SK-N-SH treated with all-trans-retinoic acid at 6 μM for 48 hours (cell line): ENCODE results near the gene C1QTNF3.

Source experiments
- ATAC-seq: fragments of 200-7000 bp; cut with Tn5 transposase; 3 replicates; pipeline ENCODE4 v1.9.1; 2020; ENCODE audit warnings: mild to moderate bottlenecking, moderate library complexity
- ARNTL ChIP-seq: fragments of 450-650 bp; formaldehyde crosslinking; IDR thresholded peaks from 2 replicates; pipeline ENCODE4 v1.5.0; 2020; ENCODE audit warnings: low read depth, mild to moderate bottlenecking, moderate library complexity, borderline replicate concordance
- BACH2 ChIP-seq: fragments of 250-450 bp; sonication (Bioruptor Pico); IDR thresholded peaks from 2 replicates; pipeline ENCODE4 v1.9.0; 2021; ENCODE audit warnings: mild to moderate bottlenecking, borderline replicate concordance
- CSDC2 ChIP-seq: fragments of 250-450 bp; sonication (Bioruptor Pico); IDR thresholded peaks from 2 replicates; pipeline ENCODE4 v1.5.0; 2020; ENCODE audit warnings: mild to moderate bottlenecking, moderate library complexity
- CSRNP3 ChIP-seq: fragments of 250-450 bp; sonication (Bioruptor Pico); IDR thresholded peaks from 2 replicates; pipeline ENCODE4 v1.5.1; 2021; ENCODE audit warnings: mild to moderate bottlenecking, moderate library complexity
- ESRRG ChIP-seq: fragments of 250-450 bp; sonication (Bioruptor Pico); IDR thresholded peaks from 2 replicates; pipeline ENCODE4 v1.6.1; 2021; ENCODE audit warnings: mild to moderate bottlenecking
- GLIS3 ChIP-seq: fragments of 250-450 bp; sonication (Bioruptor Pico); IDR thresholded peaks from 2 replicates; pipeline ENCODE4 v1.5.0; 2020; ENCODE audit warnings: mild to moderate bottlenecking, moderate library complexity
- ISL1 ChIP-seq: fragments of 250-450 bp; sonication (Bioruptor Pico); IDR thresholded peaks from 2 replicates; pipeline ENCODE4 v2.1.2; 2022; ENCODE audit warnings: mild to moderate bottlenecking, moderate library complexity
- OSR1 ChIP-seq: fragments of 250-450 bp; sonication (Bioruptor Pico); IDR thresholded peaks from 2 replicates; pipeline ENCODE4 v1.8.0; 2022; ENCODE audit warnings: moderate library complexity, mild to moderate bottlenecking, inconsistent platforms
- PPARA ChIP-seq: fragments of 250-450 bp; sonication (Bioruptor Pico); IDR thresholded peaks from 2 replicates; pipeline ENCODE4 v1.5.0; 2020; ENCODE audit warnings: mild to moderate bottlenecking, borderline replicate concordance
- RARB ChIP-seq: fragments of 250-450 bp; sonication (Bioruptor Pico); IDR thresholded peaks from 2 replicates; pipeline ENCODE4 v1.8.0; 2021; ENCODE audit warnings: mild to moderate bottlenecking, moderate library complexity
- SNAI2 ChIP-seq: fragments of 250-450 bp; sonication (Bioruptor Pico); IDR thresholded peaks from 2 replicates; pipeline ENCODE4 v1.5.0; 2020; ENCODE audit warnings: mild to moderate bottlenecking, moderate library complexity
- TCF4 ChIP-seq: fragments of 250-450 bp; sonication (Bioruptor Pico); IDR thresholded peaks from 2 replicates; pipeline ENCODE4 v1.8.0; 2021; ENCODE audit warnings: mild to moderate bottlenecking, moderate library complexity, borderline replicate concordance
- TOX ChIP-seq: fragments of 250-450 bp; sonication (Bioruptor Pico); IDR thresholded peaks from 2 replicates; pipeline ENCODE4 v1.8.0; 2021; ENCODE audit warnings: mild to moderate bottlenecking, moderate library complexity, borderline replicate concordance
- TSHZ2 ChIP-seq: fragments of 250-450 bp; sonication (Bioruptor Pico); IDR thresholded peaks from 2 replicates; pipeline ENCODE4 v1.5.0; 2020; ENCODE audit warnings: mild to moderate bottlenecking, moderate library complexity
- ZC3H10 ChIP-seq: fragments of 250-450 bp; sonication (Bioruptor Pico); IDR thresholded peaks from 2 replicates; pipeline ENCODE4 v1.5.1; 2021; ENCODE audit warnings: mild to moderate bottlenecking, moderate library complexity
- ZFP3 ChIP-seq: fragments of 250-450 bp; sonication (Bioruptor Pico); IDR thresholded peaks from 2 replicates; pipeline ENCODE4 v1.5.0; 2020; ENCODE audit warnings: mild to moderate bottlenecking, moderate library complexity
- ZFP30 ChIP-seq: fragments of 450-650 bp; formaldehyde crosslinking; IDR thresholded peaks from 2 replicates; pipeline ENCODE4 v1.5.0; 2022; ENCODE audit warnings: mild to moderate bottlenecking, moderate library complexity
- ZNF565 ChIP-seq: fragments of 450-650 bp; formaldehyde crosslinking; conservative IDR thresholded peaks from 2 replicates; pipeline ENCODE4 v1.5.0; 2020; ENCODE audit warnings: low read depth, mild to moderate bottlenecking, moderate library complexity
- ZNF70 ChIP-seq: fragments of 450-650 bp; formaldehyde crosslinking; IDR thresholded peaks from 2 replicates; pipeline ENCODE4 v1.5.0; 2020; ENCODE audit warnings: mild to moderate bottlenecking, moderate library complexity
- ZNF8 ChIP-seq: fragments of 450-650 bp; formaldehyde crosslinking; IDR thresholded peaks from 2 replicates; pipeline ENCODE4 v1.5.0; 2020; ENCODE audit warnings: mild to moderate bottlenecking, moderate library complexity
- TF ChIP-seq, protein P1 (sequence below): fragments of 250-450 bp; sonication (Bioruptor Pico); IDR thresholded peaks from 2 replicates; pipeline ENCODE4 v1.8.0; 2020; ENCODE audit warnings: mild to moderate bottlenecking, moderate library complexity, borderline replicate concordance
- TF ChIP-seq, protein P2 (sequence below): fragments of 250-450 bp; sonication (Bioruptor Pico); IDR thresholded peaks from 2 replicates; pipeline ENCODE4 v1.8.0; 2021; ENCODE audit warnings: low read depth, mild to moderate bottlenecking, moderate library complexity, borderline replicate concordance
- TF ChIP-seq, protein P3 (sequence below): fragments of 250-450 bp; sonication (Bioruptor Pico); IDR thresholded peaks from 2 replicates; pipeline ENCODE4 v1.5.1; 2020; ENCODE audit warnings: low read depth, mild to moderate bottlenecking, moderate library complexity

Gene C1QTNF3

DNA sequence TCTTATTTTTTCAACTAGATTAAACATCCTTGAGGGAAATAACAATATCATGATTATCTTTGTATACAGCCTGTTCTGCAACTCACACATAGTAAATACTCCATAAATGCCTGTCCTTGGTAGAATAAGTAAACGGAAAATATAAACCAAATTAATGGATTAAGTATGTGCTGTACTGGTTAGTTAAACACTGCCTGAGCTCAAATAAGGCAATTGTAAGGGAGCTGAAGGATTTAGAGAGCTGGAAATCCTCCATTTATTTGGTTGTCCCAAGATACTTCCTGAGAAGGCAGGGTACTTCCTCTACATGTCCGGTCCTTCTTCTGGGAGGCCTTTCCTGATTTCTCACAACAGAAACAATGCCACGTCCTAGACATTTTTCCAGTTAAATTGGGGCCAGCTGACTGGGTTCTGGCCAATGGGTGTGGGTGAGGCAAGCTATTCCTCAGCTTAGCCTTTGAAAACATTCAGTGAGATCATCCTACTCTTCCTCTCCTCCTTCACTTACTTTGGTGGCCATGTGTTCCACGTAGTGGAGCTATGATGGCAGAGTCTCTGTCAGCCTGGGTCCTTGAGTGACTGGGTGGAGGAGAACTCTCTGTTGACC, 8.5 kb upstream of the C1QTNF3 start:
- no peak for TF ChIP-seq TOX (CRISPR knock-in tag)
- no peak for TF ChIP-seq ZC3H10 (CRISPR knock-in tag)
- TF ChIP-seq OSR1, result no peak
- no peak for TF ChIP-seq ZNF565 (CRISPR knock-in tag)
- TF ChIP-seq RARB (CRISPR knock-in tag), result no peak
- no peak for TF ChIP-seq SNAI2 (CRISPR knock-in tag)
- no peak for TF ChIP-seq CSDC2 (CRISPR knock-in tag)
- no peak for TF ChIP-seq GLIS3 (CRISPR knock-in tag)
- no peak for TF ChIP-seq TCF4 (CRISPR knock-in tag)
- no peak for TF ChIP-seq ARNTL
- TF ChIP-seq ISL1, result no peak
- TF ChIP-seq, protein P1, sequence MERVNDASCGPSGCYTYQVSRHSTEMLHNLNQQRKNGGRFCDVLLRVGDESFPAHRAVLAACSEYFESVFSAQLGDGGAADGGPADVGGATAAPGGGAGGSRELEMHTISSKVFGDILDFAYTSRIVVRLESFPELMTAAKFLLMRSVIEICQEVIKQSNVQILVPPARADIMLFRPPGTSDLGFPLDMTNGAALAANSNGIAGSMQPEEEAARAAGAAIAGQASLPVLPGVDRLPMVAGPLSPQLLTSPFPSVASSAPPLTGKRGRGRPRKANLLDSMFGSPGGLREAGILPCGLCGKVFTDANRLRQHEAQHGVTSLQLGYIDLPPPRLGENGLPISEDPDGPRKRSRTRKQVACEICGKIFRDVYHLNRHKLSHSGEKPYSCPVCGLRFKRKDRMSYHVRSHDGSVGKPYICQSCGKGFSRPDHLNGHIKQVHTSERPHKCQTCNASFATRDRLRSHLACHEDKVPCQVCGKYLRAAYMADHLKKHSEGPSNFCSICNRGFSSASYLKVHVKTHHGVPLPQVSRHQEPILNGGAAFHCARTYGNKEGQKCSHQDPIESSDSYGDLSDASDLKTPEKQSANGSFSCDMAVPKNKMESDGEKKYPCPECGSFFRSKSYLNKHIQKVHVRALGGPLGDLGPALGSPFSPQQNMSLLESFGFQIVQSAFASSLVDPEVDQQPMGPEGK (CRISPR knock-in tag), result no peak
- no peak for TF ChIP-seq ZFP30 (CRISPR knock-in tag)
- TF ChIP-seq, protein P2, sequence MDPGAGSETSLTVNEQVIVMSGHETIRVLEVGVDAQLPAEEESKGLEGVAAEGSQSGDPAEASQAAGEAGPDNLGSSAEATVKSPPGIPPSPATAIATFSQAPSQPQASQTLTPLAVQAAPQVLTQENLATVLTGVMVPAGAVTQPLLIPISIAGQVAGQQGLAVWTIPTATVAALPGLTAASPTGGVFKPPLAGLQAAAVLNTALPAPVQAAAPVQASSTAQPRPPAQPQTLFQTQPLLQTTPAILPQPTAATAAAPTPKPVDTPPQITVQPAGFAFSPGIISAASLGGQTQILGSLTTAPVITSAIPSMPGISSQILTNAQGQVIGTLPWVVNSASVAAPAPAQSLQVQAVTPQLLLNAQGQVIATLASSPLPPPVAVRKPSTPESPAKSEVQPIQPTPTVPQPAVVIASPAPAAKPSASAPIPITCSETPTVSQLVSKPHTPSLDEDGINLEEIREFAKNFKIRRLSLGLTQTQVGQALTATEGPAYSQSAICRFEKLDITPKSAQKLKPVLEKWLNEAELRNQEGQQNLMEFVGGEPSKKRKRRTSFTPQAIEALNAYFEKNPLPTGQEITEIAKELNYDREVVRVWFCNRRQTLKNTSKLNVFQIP (CRISPR knock-in tag), result no peak
- TF ChIP-seq PPARA, result no peak
- no peak for TF ChIP-seq BACH2 (CRISPR knock-in tag)
- TF ChIP-seq, all 23 proteins: peak for 0
- no peak for ATAC-seq

DNA sequence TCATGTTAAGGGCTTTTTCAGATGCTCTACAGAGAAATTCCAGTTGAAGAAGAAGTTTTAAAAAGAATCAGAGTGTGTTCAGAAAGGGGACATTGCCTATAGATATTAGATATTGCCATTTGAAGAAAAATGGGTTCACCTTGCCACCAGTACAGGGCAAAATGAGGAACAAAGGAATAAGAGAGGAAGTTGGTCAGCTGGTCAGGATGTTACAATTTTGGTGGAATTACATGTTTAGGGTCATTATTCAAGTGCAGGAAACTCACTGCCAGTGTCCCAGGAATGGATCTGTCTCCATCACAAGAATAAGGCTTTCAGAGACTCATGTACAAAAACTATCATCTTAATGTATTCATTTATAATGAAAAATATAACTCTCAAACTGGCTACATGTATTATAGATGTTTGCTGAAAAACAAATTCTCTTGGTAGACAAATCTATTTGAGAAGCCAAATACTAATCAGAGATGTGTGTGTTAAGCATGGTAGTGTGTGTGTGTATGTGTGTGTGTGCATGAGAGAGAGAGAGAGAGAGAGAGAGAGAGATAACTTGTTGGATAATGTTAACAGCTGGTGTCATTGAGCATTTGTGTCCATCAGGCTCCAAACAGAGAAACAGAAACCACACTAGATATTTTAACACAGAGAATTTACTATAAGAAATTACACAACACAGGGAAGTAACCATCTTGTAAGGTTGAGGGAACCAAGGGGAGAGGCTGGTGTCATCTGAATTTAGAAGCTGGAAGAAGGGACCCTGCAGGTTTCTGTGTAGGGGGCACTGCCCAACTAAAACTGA, 5.0 kb upstream of the C1QTNF3 start:
- TF ChIP-seq, protein P1 (CRISPR knock-in tag), result no peak
- ATAC-seq, result no peak

DNA sequence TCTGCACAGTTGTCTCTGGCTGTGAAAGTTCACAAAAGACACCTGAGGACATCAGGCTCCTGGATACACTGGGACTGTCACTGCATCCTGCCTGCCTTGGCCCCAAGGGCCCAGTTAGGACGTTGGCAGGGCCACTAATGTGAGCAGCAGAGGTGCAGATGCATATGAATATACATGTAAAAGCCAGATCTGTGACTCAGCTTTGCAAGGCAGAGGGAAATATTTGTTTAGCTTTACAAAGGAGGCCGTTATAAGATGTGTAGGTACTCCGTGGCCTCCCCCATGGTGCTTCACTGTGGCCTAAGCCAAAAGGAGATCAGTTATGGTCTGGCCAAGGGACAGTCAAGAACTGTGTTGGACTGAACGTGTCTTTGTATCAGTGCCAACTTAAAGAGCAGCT, 4.1 kb upstream of the C1QTNF3 start:
- ATAC-seq, result no peak
- TF ChIP-seq ZFP3 (CRISPR knock-in tag) (no peak), ZNF8 (no peak), CSDC2 (CRISPR knock-in tag) (no peak), ARNTL (no peak), ZNF565 (CRISPR knock-in tag) (no peak), ZC3H10 (CRISPR knock-in tag) (no peak), SNAI2 (CRISPR knock-in tag) (no peak), TSHZ2 (CRISPR knock-in tag) (no peak), ESRRG (CRISPR knock-in tag) (no peak), ZNF70 (CRISPR knock-in tag) (no peak), BACH2 (CRISPR knock-in tag) (no peak), ISL1 (no peak), RARB (CRISPR knock-in tag) (no peak), GLIS3 (CRISPR knock-in tag) (no peak), PPARA (no peak), CSRNP3 (no peak)
- TF ChIP-seq, protein P1 (CRISPR knock-in tag), result no peak
- TF ChIP-seq, protein P3, sequence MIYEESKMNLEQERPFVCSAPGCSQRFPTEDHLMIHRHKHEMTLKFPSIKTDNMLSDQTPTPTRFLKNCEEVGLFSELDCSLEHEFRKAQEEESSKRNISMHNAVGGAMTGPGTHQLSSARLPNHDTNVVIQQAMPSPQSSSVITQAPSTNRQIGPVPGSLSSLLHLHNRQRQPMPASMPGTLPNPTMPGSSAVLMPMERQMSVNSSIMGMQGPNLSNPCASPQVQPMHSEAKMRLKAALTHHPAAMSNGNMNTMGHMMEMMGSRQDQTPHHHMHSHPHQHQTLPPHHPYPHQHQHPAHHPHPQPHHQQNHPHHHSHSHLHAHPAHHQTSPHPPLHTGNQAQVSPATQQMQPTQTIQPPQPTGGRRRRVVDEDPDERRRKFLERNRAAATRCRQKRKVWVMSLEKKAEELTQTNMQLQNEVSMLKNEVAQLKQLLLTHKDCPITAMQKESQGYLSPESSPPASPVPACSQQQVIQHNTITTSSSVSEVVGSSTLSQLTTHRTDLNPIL, result no peak
- TF ChIP-seq, all 23 proteins: peak for 0
